PC-9 (cell line): ENCODE results near the gene NOC2L. TPM values are rescaled to one million over a fixed set of nuclear protein-coding genes. Genes with fewer than 3 reads are reported as not detected.

Source experiments
- BruUV-seq: library from RNA; stranded (reverse); fragments of 400-500 nt; replicated peaks from 2 replicates; lab custom pipeline; 2021; lab: Mats Ljungman, UMichigan
- CTCF ChIA-PET: fragments of 300-600 bp; sonication (Branson Sonifier 250); formaldehyde crosslinking; loops from one replicate; lab custom pipeline; 2022; ENCODE audit warnings: antibody characterized with exemption; lab: Charles Lee
- POLR2A ChIA-PET: fragments of 300-600 bp; sonication (Branson Sonifier 250); formaldehyde crosslinking; loops from one replicate; lab custom pipeline; 2022; ENCODE audit warnings: antibody characterized with exemption; ENCODE audit not compliant: unreplicated experiment; lab: Charles Lee
- DNase-seq, 2 experiments: peaks; one replicate each; pipeline versions ENCODE4 v3.0.0 to v3.0.0-alpha.2; 2015 to 2022; ENCODE audit warnings: mixed read lengths in 1 of 2
- H2AFZ ChIP-seq: fragments of 200-600 bp; sonication (generic); 2 replicates; pipeline ENCODE4 v1.8.1; 2017; ENCODE audit warnings: antibody characterized with exemption
- H3F3A ChIP-seq: fragments of 200-600 bp; sonication (generic); 2 replicates; pipeline ENCODE4 v1.8.1; 2017; ENCODE audit warnings: antibody characterized with exemption, mild to moderate bottlenecking, low read depth; ENCODE audit not compliant: insufficient read depth
- H3K27ac ChIP-seq: fragments of 200-600 bp; sonication (generic); 2 replicates; pipeline ENCODE4 v1.6.1; 2016; ENCODE audit warnings: mixed run types
- H3K27me3 ChIP-seq: fragments of 200-600 bp; sonication (generic); 2 replicates; pipeline ENCODE4 v1.6.1; 2016; ENCODE audit warnings: low read depth, mixed run types; ENCODE audit not compliant: insufficient read depth
- H3K36me3 ChIP-seq: fragments of 200-600 bp; sonication (generic); 2 replicates; pipeline ENCODE4 v1.6.1; 2016; ENCODE audit warnings: low read depth, mixed run types
- H3K4me1 ChIP-seq: fragments of 200-600 bp; sonication (generic); replicated peaks from 2 replicates; pipeline ENCODE4 v1.6.1; 2016; ENCODE audit warnings: mixed run types; ENCODE audit not compliant: insufficient read depth
- H3K4me2 ChIP-seq: fragments of 200-600 bp; sonication (generic); 2 replicates; pipeline ENCODE4 v1.6.1; 2017; ENCODE audit warnings: mixed run types
- H3K4me3 ChIP-seq: fragments of 200-600 bp; sonication (generic); 2 replicates; pipeline ENCODE4 v1.6.1; 2016; ENCODE audit warnings: mixed run types
- H3K79me2 ChIP-seq: fragments of 200-600 bp; sonication (generic); 2 replicates; pipeline ENCODE4 v1.6.1; 2017; ENCODE audit warnings: low read depth, mixed run types
- H3K9me2 ChIP-seq: fragments of 200-600 bp; sonication (generic); 2 replicates; pipeline ENCODE4 v1.8.1; 2017; ENCODE audit warnings: mild to moderate bottlenecking; ENCODE audit not compliant: insufficient read depth
- H3K9me3 ChIP-seq: fragments of 200-600 bp; sonication (generic); 2 replicates; pipeline ENCODE4 v1.8.1; 2016; ENCODE audit warnings: low read depth; ENCODE audit not compliant: insufficient read depth
- H4K20me1 ChIP-seq: fragments of 200-600 bp; sonication (generic); 2 replicates; pipeline ENCODE4 v1.8.1; 2017; ENCODE audit not compliant: insufficient read depth
- CTCF ChIP-seq: fragments of 200-600 bp; sonication (generic); conservative IDR thresholded peaks from 2 replicates; pipeline ENCODE4 v1.6.1; 2017; ENCODE audit warnings: mixed run types, antibody characterized with exemption, mild to moderate bottlenecking, moderate library complexity
- EZH2 ChIP-seq: fragments of 200-600 bp; sonication (generic); IDR thresholded peaks from 2 replicates; pipeline ENCODE4 v1.8.0; 2017; ENCODE audit warnings: antibody characterized with exemption, low read depth
- intact Hi-C: fragments of 100-400 bp; cut with micrococcal nuclease; formaldehyde crosslinking; loops from one replicate; pipeline ENCODE4 v1.10.0; 2022; ENCODE audit not compliant: unreplicated experiment
- total RNA-seq: library from RNA; stranded (reverse); gene quantifications from 2 replicates; pipeline ENCODE4 v1.2.3, GENCODE V29; 2021

The NOC2L gene
- total RNA-seq, 1 experiment from 2014 or later: 86.4 TPM

GRCh38 chr1:961132-961669 lies 2.1 kb upstream of the NOC2L start:
- H3K4me2 ChIP-seq: peak overlapping the region; percentile 75

DNA sequence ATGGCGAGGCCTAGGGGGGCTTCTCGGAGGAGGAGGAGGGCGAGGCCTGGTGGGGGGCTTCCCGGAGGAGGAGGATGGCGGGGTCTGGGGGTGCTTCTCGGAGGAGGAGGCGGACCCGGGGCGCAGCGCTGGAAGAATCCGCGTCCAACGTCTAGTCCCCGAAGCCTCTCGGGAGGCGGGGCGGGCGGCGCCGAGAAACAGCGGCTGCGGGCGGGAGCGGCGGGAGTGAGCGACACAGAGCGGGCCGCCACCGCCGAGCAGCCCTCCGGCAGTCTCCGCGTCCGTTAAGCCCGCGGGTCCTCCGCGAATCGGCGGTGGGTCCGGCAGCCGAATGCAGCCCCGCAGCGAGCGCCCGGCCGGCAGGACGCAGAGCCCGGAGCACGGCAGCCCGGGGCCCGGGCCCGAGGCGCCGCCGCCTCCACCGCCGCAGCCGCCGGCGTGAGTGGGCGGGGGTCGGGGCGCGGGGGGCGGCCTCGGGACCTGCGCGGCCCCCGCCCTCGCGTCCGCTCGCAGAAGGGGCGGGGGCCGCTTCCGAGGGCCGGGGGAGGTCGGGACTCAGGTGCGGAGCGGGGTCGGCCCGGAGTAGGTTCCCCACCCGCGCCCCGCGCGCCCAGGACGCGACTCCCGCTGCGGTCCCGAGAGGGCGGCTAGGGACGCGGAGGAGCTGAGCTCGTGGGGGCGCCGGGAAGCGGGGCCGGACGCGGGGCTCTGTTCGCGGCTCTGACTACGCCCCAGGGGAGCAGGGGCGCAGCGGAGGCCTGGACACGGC lies 1.5 kb upstream of the NOC2L start, which contains the start of gene KLHL17:
Gene KLHL17 (plus strand): TSS at position 222 of the 769 bp plus-strand sequence. CDS start 110 bp downstream, at position 332.
- no TSS peak for BruUV-seq
- Histone ChIP-seq H3K4me3 (peak within 1 kb of the TSS; percentile 100; the same call in 1 of the 2 replicates), H2AFZ (peak within 1 kb of the TSS; percentile 48; the same call in 1 of the 2 replicates), H3K27me3 (no peaks in the 10 kb centered on the region), H4K20me1 (peaks cover 13% of the 10 kb centered on the region), H3K9me2 (no peaks in the 10 kb centered on the region), H3K79me2 (peaks cover 28% of the 10 kb centered on the region), H3F3A (peaks cover 4% of the 10 kb centered on the region; the same call in 1 of the 2 replicates), H3K4me2 (peak within 1 kb of the TSS; percentile 98), H3K9me3 (no peaks in the 10 kb centered on the region), H3K27ac (no peak within 1 kb of the TSS), H3K4me1 (peaks cover 13% of the 10 kb centered on the region), H3K36me3 (0 out of 2 replicates have a peak, but pooled peaks cover 4% of the 10 kb centered on the region)
- POLR2A ChIA-PET: no interaction called here
- DNase-seq: peak in 1 of 2 experiments; percentile 67
- TF ChIP-seq CTCF (no peak), EZH2 (no peak)
- intact Hi-C loops: no loop called here
- CTCF ChIA-PET: no interaction called here

More at GRCh38 chr1:961132-961669, 2.1 kb upstream of the NOC2L start:
- no peak for DNase-seq
- intact Hi-C loops: no loop called here
- no TSS peak for BruUV-seq
- no peaks in the 10 kb centered on the region for H3K9me3 ChIP-seq
- no peaks in the 10 kb centered on the region for H3K9me2 ChIP-seq
- CTCF ChIA-PET: no interaction called here
- POLR2A ChIA-PET: no interaction called here
- peaks cover 10% of the 10 kb centered on the region; the same call in 1 of the 2 replicates for H3F3A ChIP-seq
- H3K27me3 ChIP-seq: no peaks in the 10 kb centered on the region
- H3K4me1 ChIP-seq: peaks cover 17% of the 10 kb centered on the region
- no peak overlapping the region for H3K27ac ChIP-seq
- 0 out of 2 replicates have a peak, but pooled peaks cover 4% of the 10 kb centered on the region for H3K36me3 ChIP-seq
- H3K79me2 ChIP-seq: peaks cover 28% of the 10 kb centered on the region
- no peak overlapping the region for H2AFZ ChIP-seq
- TF ChIP-seq EZH2 (no peak), CTCF (no peak)
- H4K20me1 ChIP-seq: peaks cover 13% of the 10 kb centered on the region
- peak overlapping the region; percentile 65; the same call in 1 of the 2 replicates for H3K4me3 ChIP-seq

DNA sequence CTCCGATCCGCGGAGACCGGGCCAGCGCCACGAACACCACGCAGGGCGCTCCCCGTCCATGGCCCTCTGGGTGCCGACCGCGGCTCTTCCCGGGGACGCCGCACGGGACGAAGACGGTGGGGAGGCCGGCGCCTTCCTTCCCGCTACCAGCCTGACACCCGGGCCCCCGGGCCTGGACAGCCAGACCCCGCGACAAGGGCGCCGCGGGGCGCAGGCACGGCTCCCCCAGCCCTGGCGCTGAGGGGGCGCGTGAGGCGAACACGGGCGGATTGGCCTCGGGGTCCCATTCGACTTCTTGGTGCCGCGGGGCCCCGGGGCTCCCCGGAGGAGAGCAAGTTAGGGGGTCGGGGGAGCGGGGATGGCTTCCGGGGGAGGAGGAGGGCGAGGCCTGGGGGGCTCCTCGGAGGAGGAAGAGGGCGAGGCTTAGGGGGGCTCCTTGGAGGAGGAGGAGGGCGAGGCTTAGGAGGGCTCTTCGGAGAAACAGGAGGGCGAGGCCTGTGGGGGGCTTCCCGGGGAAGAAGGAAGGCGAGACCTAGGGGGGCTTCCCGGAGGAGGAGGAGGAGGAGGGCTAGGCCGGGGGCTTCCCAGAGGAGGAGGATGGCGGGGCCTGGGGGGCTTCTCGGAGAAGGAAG lies 791 bp upstream of the NOC2L start:
- no peaks in the 10 kb centered on the region for H3F3A ChIP-seq
- no peak for TF ChIP-seq EZH2
- TF ChIP-seq CTCF: no peak
- H3K9me3 ChIP-seq: no peaks in the 10 kb centered on the region
- H4K20me1 ChIP-seq: peaks cover 13% of the 10 kb centered on the region
- BruUV-seq: no TSS peak
- DNase-seq: no peak
- H3K79me2 ChIP-seq: peaks cover 28% of the 10 kb centered on the region
- H2AFZ ChIP-seq: peak overlapping the region; percentile 48; the same call in 1 of the 2 replicates
- H3K4me1 ChIP-seq: peaks cover 9% of the 10 kb centered on the region
- 0 out of 2 replicates have a peak, but pooled peaks cover 4% of the 10 kb centered on the region for H3K36me3 ChIP-seq
- no peak overlapping the region for H3K27ac ChIP-seq
- H3K4me2 ChIP-seq: peak overlapping the region; percentile 98
- POLR2A ChIA-PET: no interaction called here
- no peaks in the 10 kb centered on the region for H3K27me3 ChIP-seq
- no peaks in the 10 kb centered on the region for H3K9me2 ChIP-seq
- intact Hi-C loops: no loop called here
- H3K4me3 ChIP-seq: peak overlapping the region; percentile 65; the same call in 1 of the 2 replicates
- CTCF ChIA-PET: interaction anchor here (0.6 kb wide), 1 partner anchor 24 kb away, joined by 3 read pairs; no protein-coding TSS in a partner anchor
